ELR (cell line): Measurements from ENCODE around the gene ADAT3.

Experiments used
- DNase-seq: peaks from one replicate; pipeline ENCODE4 v3.0.0-alpha.2; 2015; ENCODE audit warnings: low read depth

Gene ADAT3

DNA sequence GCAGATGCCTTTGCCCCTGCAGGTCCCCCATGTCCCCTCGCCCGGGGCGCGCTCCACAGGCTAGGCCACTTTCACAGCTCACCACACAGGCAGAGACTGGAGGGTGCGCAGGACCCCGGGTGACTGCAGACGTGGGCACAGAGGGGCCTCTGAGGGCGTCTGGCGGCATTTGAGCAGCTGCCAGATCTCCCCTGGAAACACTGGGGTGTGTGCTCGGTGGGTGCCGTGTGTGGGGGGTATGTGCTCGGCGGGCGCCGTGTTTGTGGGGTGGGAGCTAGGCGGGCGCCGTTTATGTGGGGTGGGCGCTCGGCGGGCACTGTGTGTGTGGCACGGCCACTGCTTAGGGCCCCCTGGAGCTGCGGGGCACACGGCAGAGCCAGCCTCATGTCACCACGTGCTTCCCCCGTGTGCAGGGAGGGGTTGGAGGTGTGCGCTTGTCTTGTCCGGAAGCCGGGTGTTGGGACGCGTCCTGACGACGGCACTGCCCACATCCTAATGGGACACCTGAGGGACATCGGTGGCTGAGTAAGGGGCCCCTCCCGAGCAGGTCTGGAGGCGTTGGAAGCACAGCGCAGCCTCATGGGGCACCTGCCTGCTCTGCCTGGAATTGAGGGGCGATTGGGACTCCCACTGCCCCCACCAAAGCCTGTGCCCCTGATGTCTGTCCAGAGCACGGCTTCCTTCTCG, 52.5 kb downstream of the ADAT3 start:
- no peak for DNase-seq

DNA sequence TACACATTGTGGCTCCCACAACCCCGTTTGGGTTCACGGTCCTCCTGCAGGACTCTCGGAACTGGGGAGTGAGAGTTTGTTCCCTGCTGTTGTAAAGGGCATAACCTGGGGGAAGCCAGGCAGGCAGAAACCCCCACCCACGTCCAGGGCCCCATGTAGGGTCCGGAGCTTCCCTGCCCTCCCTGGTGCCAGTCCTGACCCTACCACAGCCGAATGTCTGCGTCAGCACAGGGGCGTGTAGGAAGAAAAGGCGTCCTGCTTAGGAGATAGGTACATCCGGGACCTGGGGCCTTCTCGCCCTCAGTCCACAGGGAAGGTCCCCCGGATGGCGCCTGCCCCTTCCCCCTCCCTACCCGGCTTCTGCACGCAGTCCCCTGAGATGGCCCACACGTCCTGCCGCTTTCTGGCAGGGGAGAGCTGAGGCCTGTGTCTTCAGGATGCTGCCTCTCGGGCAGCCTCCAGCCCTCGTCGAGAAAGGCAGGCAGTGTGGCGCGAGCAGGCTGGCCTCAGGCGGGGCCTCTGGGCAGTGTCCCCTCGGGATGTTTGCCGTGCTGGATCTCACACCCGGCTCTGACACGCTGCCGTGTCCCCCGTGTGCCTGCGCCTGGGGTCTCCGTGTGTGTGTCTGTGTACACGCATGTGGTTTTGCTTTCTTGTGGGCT, 54.9 kb downstream of the ADAT3 start:
- DNase-seq: no peak

GRCh38 chr19:1961000-1961883, 56.0 kb downstream of the ADAT3 start:
- no peak for DNase-seq

GRCh38 chr19:1962674-1963073, 57.5 kb downstream of the ADAT3 start:
- DNase-seq: no peak
